Measurements from ENCODE around the gene FBXL2.
"Not testable (repeated sequence)": the region's sequence is repeated elsewhere in the genome, so short reads cannot be mapped to it uniquely, and the experiment has no call there.

Gene FBXL2

DNA sequence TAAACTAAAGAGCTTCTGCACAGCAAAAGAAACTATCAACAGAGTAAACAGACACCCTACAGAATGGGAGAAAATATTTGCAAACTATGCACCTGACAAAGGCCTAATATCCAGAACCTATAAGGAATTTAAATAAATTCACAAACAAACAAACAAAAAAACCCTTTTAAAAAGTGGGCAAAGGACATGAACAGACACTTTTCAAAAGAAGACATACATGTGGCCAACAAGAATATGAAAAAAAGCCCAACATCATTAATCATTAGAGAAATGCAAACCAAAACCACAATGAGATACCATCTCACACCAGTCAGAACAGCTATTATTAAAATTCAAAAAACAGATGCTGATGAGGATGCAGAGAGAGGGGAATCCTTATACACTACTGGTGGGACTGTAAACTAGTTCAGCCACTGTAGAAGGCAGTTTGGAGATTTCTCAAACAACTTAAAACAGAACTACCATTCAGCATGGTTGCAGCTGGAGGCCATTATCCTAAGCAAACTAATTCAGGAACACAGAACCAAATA lies 61.8 kb downstream of the FBXL2 start:
- H3K4me1 Mint-ChIP-seq (ENCODE audit: low read depth); H3K27ac Mint-ChIP-seq; H3K36me3 Mint-ChIP-seq (ENCODE audit: low read depth); intact Hi-C loops (cut with micrococcal nuclease); H3K4me3 Mint-ChIP-seq; H3K27me3 Mint-ChIP-seq: not testable (repeated sequence)
- H3K9me3 Mint-ChIP-seq, result peaks cover 21% of the 10 kb centered on the region

DNA sequence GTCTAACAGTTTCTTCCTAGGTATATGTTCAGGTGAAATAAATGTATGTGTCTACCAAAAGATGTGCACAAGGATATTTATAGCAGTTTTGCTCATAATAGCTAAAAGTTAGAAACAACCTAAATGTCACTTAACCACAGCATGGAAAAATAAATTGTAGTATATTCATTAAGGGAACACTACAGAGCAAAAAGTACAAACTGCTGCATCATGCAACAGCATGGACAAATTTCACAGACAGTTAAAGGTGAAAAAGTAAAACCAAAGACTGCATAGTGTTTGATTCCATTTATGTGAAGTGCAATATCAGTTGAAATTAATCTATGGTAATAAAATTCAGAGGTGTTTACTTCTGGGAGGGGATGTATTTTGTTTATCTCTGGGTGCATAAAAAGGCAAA lies 62.5 kb downstream of the FBXL2 start:
- Mint-ChIP-seq H3K27ac (no peak overlapping the region), H3K4me3 (no peak overlapping the region), H3K4me1 (ENCODE audit: low read depth) (no peaks in the 10 kb centered on the region), H3K27me3 (no peaks in the 10 kb centered on the region), H3K9me3 (peaks cover 13% of the 10 kb centered on the region), H3K36me3 (ENCODE audit: low read depth) (no peaks in the 10 kb centered on the region)
- intact Hi-C loops (cut with micrococcal nuclease), result no loop called here

GRCh38 chr3:33355611-33356010 lies 78.4 kb downstream of the FBXL2 start:
- intact Hi-C loops (cut with micrococcal nuclease), result no loop called here
- Mint-ChIP-seq H3K4me1 (ENCODE audit: low read depth) (no peaks in the 10 kb centered on the region), H3K9me3 (no peaks in the 10 kb centered on the region), H3K36me3 (ENCODE audit: low read depth) (no peaks in the 10 kb centered on the region), H3K27ac (no peak overlapping the region), H3K27me3 (peaks cover 5% of the 10 kb centered on the region), H3K4me3 (no peak overlapping the region)

- H3K27ac Mint-ChIP-seq, result no peak overlapping the region
- peaks cover 5% of the 10 kb centered on the region for H3K27me3 Mint-ChIP-seq
- no peaks in the 10 kb centered on the region for H3K36me3 Mint-ChIP-seq (ENCODE audit: low read depth)
- H3K4me1 Mint-ChIP-seq (ENCODE audit: low read depth), result no peaks in the 10 kb centered on the region
- H3K4me3 Mint-ChIP-seq, result no peak overlapping the region
- intact Hi-C loops (cut with micrococcal nuclease), result no loop called here
- H3K9me3 Mint-ChIP-seq, result no peaks in the 10 kb centered on the region
Observed at GRCh38 chr3:33358172-33358781, 81.0 kb downstream of the FBXL2 start.

- Mint-ChIP-seq H3K4me1 (ENCODE audit: low read depth) (no peaks in the 10 kb centered on the region), H3K4me3 (no peak overlapping the region), H3K36me3 (ENCODE audit: low read depth) (no peaks in the 10 kb centered on the region), H3K27me3 (peaks cover 5% of the 10 kb centered on the region), H3K9me3 (no peaks in the 10 kb centered on the region), H3K27ac (no peak overlapping the region)
- intact Hi-C loops (cut with micrococcal nuclease), result no loop called here
Observed at GRCh38 chr3:33360136-33360825, 83.0 kb downstream of the FBXL2 start.

DNA sequence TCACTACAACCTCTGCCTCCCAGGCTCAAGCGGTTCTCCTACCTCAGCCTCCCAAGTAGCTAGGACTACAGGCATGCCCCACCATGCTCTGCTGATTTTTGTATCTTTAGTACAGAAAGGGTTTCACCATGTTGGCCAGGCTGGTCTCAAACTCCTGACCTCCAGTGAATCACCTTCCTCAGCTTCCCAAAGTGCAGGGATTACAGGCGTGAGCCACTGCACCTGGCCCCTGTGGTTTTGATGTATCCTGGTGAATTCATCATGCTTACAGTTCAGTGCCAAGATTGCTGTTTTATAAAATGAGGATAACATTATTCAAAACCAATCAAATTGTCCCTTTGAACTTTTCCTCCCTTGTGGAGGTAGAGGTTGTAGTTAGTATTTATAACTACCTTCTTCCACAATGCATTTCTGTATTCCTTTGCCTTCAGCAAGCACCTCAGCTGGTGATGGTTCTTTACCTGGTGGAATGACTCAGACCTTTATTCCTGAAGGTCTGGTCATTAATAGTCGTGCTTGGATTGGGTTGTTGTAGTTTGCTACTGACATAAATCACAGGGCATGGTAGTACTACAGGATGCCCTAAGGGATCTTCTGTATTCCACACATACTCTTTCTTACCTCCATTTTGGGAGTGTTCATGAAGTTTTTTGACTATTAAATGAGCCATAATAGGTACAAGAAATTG lies 86.0 kb downstream of the FBXL2 start:
- no peak overlapping the region for H3K4me3 Mint-ChIP-seq
- H3K4me1 Mint-ChIP-seq (ENCODE audit: low read depth), result no peaks in the 10 kb centered on the region
- H3K27me3 Mint-ChIP-seq, result no peaks in the 10 kb centered on the region
- no peaks in the 10 kb centered on the region for H3K9me3 Mint-ChIP-seq
- H3K27ac Mint-ChIP-seq, result no peak overlapping the region
- intact Hi-C loops (cut with micrococcal nuclease), result no loop called here
- H3K36me3 Mint-ChIP-seq (ENCODE audit: low read depth), result no peaks in the 10 kb centered on the region

DNA sequence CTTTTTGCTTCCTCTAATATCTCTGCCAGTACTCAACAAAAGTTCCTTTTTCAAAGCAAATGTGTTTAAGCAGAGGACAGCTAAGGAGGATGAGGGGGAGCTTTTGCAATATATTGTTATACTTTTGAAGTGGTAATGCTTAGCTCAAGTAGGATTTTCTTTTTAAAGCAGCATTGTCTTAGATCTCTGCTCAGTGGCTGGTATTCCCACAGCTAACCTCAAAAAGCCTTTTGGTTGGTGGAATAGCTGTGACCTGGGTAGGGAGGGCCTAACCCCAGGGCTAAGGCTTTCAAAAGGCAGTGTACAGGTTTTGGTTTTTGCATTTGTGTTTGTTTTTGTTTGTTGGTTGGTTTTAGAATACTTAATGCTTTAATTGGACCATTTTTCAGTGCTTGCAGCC lies 86.8 kb downstream of the FBXL2 start:
- no peaks in the 10 kb centered on the region for H3K4me1 Mint-ChIP-seq (ENCODE audit: low read depth)
- H3K27me3 Mint-ChIP-seq, result peaks cover 2% of the 10 kb centered on the region
- H3K9me3 Mint-ChIP-seq, result no peaks in the 10 kb centered on the region
- H3K36me3 Mint-ChIP-seq (ENCODE audit: low read depth), result no peaks in the 10 kb centered on the region
- intact Hi-C loops (cut with micrococcal nuclease), result no loop called here
- H3K27ac Mint-ChIP-seq, result no peak overlapping the region
- H3K4me3 Mint-ChIP-seq, result no peak overlapping the region

GRCh38 chr3:33364531-33365128 lies 87.4 kb downstream of the FBXL2 start:
- Mint-ChIP-seq H3K27ac (no peak overlapping the region), H3K4me1 (ENCODE audit: low read depth) (no peaks in the 10 kb centered on the region), H3K9me3 (no peaks in the 10 kb centered on the region), H3K4me3 (no peak overlapping the region), H3K36me3 (ENCODE audit: low read depth) (no peaks in the 10 kb centered on the region), H3K27me3 (peaks cover 2% of the 10 kb centered on the region)
- intact Hi-C loops (cut with micrococcal nuclease), result no loop called here

- no peaks in the 10 kb centered on the region for H3K36me3 Mint-ChIP-seq (ENCODE audit: low read depth)
- peaks cover 2% of the 10 kb centered on the region for H3K27me3 Mint-ChIP-seq
- no peak overlapping the region for H3K27ac Mint-ChIP-seq
- intact Hi-C loops (cut with micrococcal nuclease), result loop anchor here (1.0 to 2.0 kb wide), 2 partner anchors 241 to 426 kb away; no protein-coding TSS in a partner anchor
- no peak overlapping the region for H3K4me3 Mint-ChIP-seq
- no peaks in the 10 kb centered on the region for H3K9me3 Mint-ChIP-seq
- peaks cover 13% of the 10 kb centered on the region for H3K4me1 Mint-ChIP-seq (ENCODE audit: low read depth)
Observed at GRCh38 chr3:33372218-33373081, 95.2 kb downstream of the FBXL2 start.

GRCh38 chr3:33373082-33373437 lies 95.8 kb downstream of the FBXL2 start:
- intact Hi-C loops (cut with micrococcal nuclease), result loop anchor here (1.0 to 2.0 kb wide), 2 partner anchors 242 to 426 kb away; no protein-coding TSS in a partner anchor
- no peak overlapping the region for H3K27ac Mint-ChIP-seq
- H3K4me1 Mint-ChIP-seq (ENCODE audit: low read depth), result peaks cover 13% of the 10 kb centered on the region
- H3K27me3 Mint-ChIP-seq, result peaks cover 2% of the 10 kb centered on the region
- H3K4me3 Mint-ChIP-seq, result no peak overlapping the region
- H3K36me3 Mint-ChIP-seq (ENCODE audit: low read depth), result no peaks in the 10 kb centered on the region
- no peaks in the 10 kb centered on the region for H3K9me3 Mint-ChIP-seq

GRCh38 chr3:33377489-33377888 lies 100.2 kb downstream of the FBXL2 start:
- Mint-ChIP-seq H3K4me3 (no peak overlapping the region), H3K27me3 (no peaks in the 10 kb centered on the region), H3K4me1 (ENCODE audit: low read depth) (peaks cover 7% of the 10 kb centered on the region), H3K27ac (no peak overlapping the region), H3K9me3 (no peaks in the 10 kb centered on the region), H3K36me3 (ENCODE audit: low read depth) (no peaks in the 10 kb centered on the region)
- intact Hi-C loops (cut with micrococcal nuclease), result no loop called here

DNA sequence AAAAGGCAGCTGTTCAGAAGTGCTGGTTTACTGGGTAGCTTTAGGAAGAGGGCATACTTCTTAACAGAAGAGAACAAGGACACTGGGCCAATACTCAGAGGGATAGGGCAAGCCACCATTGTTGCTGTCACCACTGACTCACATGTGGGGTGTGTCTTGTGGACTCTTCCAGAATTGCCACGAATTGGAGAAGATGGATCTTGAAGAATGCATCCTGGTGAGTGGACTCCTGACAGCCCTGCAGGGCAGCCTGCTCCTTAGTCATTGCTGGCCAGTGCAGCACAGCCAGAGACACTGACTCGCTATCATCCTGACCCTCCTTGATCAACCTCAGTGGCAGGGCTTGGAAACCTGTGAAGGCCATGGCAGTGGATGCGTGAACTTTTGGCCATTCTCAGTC lies 100.7 kb downstream of the FBXL2 start:
- Mint-ChIP-seq H3K4me3 (no peak overlapping the region), H3K4me1 (ENCODE audit: low read depth) (peaks cover 3% of the 10 kb centered on the region), H3K27me3 (no peaks in the 10 kb centered on the region), H3K36me3 (ENCODE audit: low read depth) (no peaks in the 10 kb centered on the region), H3K9me3 (no peaks in the 10 kb centered on the region), H3K27ac (no peak overlapping the region)
- intact Hi-C loops (cut with micrococcal nuclease), result no loop called here

GRCh38 chr3:33380653-33381052 lies 103.4 kb downstream of the FBXL2 start:
- intact Hi-C loops (cut with micrococcal nuclease), result no loop called here
- Mint-ChIP-seq H3K4me1 (ENCODE audit: low read depth) (no peaks in the 10 kb centered on the region), H3K27me3 (no peaks in the 10 kb centered on the region), H3K9me3 (no peaks in the 10 kb centered on the region), H3K4me3 (no peak overlapping the region), H3K36me3 (ENCODE audit: low read depth) (peaks cover 20% of the 10 kb centered on the region), H3K27ac (no peak overlapping the region)

Data from dendritic cell treated with granulocyte-macrophage colony-stimulating factor and Interleukin-4, amounts not matched to agents 40 ng/mL and 50 ng/mL, for 4 days (primary cell).